ENCODE measurements around the gene CMKLR1.

Gene CMKLR1

GRCh38 chr12:108266131-108266530 lies 73.0 kb downstream of the CMKLR1 start:
- Histone ChIP-seq H2AFZ (ENCODE audit: low read length) (no peak overlapping the region), H3K4me3 (ENCODE audit: low read length) (no peak overlapping the region), H3K9me3 (replicated peaks; ENCODE audit: insufficient read depth, low read length) (no peaks in the 10 kb centered on the region), H3K9ac (ENCODE audit: low read length) (no peak overlapping the region), H3K36me3 (replicated peaks; ENCODE audit: insufficient read depth, low read length) (no peaks in the 10 kb centered on the region), H3K79me2 (ENCODE audit: low read length) (no peaks in the 10 kb centered on the region), H3F3A (ENCODE audit: insufficient read depth, low read length) (no peaks in the 10 kb centered on the region), H3K9me2 (replicated peaks; ENCODE audit: insufficient read depth, low read length) (no peaks in the 10 kb centered on the region), H3K4me1 (ENCODE audit: low read length) (no peaks in the 10 kb centered on the region), H3K4me2 (ENCODE audit: low read depth, low read length) (no peak overlapping the region), H3K27me3 (replicated peaks; ENCODE audit: insufficient read depth, low read length) (peaks cover 3% of the 10 kb centered on the region; the same call in 1 of the 2 replicates), H3K27ac (ENCODE audit: low read length) (no peak overlapping the region), H4K20me1 (ENCODE audit: insufficient read depth, low read length) (no peaks in the 10 kb centered on the region)
- TF ChIP-seq EZH2 (optimal IDR thresholded peaks at IDR 0.05; ENCODE audit: low read depth, low read length), result no peak
- TF ChIP-seq EZH2phosphoT487 (IDR thresholded peaks at IDR 0.05; ENCODE audit: low read length), result no peak
- TF ChIP-seq, protein P1, sequence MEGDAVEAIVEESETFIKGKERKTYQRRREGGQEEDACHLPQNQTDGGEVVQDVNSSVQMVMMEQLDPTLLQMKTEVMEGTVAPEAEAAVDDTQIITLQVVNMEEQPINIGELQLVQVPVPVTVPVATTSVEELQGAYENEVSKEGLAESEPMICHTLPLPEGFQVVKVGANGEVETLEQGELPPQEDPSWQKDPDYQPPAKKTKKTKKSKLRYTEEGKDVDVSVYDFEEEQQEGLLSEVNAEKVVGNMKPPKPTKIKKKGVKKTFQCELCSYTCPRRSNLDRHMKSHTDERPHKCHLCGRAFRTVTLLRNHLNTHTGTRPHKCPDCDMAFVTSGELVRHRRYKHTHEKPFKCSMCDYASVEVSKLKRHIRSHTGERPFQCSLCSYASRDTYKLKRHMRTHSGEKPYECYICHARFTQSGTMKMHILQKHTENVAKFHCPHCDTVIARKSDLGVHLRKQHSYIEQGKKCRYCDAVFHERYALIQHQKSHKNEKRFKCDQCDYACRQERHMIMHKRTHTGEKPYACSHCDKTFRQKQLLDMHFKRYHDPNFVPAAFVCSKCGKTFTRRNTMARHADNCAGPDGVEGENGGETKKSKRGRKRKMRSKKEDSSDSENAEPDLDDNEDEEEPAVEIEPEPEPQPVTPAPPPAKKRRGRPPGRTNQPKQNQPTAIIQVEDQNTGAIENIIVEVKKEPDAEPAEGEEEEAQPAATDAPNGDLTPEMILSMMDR (IDR thresholded peaks at IDR 0.05; ENCODE audit: low read length), result no peak
- no peak for DNase-seq

DNA sequence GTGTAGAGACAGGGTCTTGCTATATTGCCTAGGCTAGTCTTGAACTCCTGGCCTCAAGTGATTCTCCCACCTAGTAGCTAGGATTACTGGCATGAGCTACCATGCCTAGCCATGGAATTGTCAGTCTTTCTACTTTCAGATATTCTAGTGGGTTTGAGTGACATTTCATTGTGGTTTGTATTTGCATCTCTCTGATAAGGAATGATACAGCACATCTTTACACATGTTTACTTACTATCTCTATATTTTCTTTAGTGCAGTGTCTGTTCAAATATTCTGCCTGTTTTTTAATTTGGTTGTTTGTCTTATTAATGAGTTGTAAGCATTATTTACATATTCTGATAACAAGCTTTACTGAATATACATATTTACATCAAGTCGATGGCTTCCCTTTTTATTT lies 73.6 kb downstream of the CMKLR1 start:
- peaks cover 3% of the 10 kb centered on the region; the same call in 1 of the 2 replicates for H3K27me3 ChIP-seq (replicated peaks; ENCODE audit: insufficient read depth, low read length)

GRCh38 chr12:108260969-108261368 lies 78.1 kb downstream of the CMKLR1 start:
- H3K79me2 ChIP-seq (ENCODE audit: low read length), result no peaks in the 10 kb centered on the region
- peaks cover 3% of the 10 kb centered on the region; the same call in 1 of the 2 replicates for H3K27me3 ChIP-seq (replicated peaks; ENCODE audit: insufficient read depth, low read length)
- no peak overlapping the region for H3K9ac ChIP-seq (ENCODE audit: low read length)
- no peak overlapping the region for H2AFZ ChIP-seq (ENCODE audit: low read length)
- no peaks in the 10 kb centered on the region for H3K36me3 ChIP-seq (replicated peaks; ENCODE audit: insufficient read depth, low read length)
- DNase-seq, result no peak
- H3K4me3 ChIP-seq (ENCODE audit: low read length), result no peak overlapping the region
- no peak overlapping the region for H3K4me2 ChIP-seq (ENCODE audit: low read depth, low read length)
- no peak for TF ChIP-seq EZH2phosphoT487 (IDR thresholded peaks at IDR 0.05; ENCODE audit: low read length)
- TF ChIP-seq, protein P1 (IDR thresholded peaks at IDR 0.05; ENCODE audit: low read length), result no peak
- no peak for TF ChIP-seq EZH2 (optimal IDR thresholded peaks at IDR 0.05; ENCODE audit: low read depth, low read length)
- no peaks in the 10 kb centered on the region for H3K4me1 ChIP-seq (ENCODE audit: low read length)
- H3K27ac ChIP-seq (ENCODE audit: low read length), result no peak overlapping the region
- no peaks in the 10 kb centered on the region for H4K20me1 ChIP-seq (ENCODE audit: insufficient read depth, low read length)
- no peaks in the 10 kb centered on the region for H3K9me3 ChIP-seq (replicated peaks; ENCODE audit: insufficient read depth, low read length)
- H3K9me2 ChIP-seq (replicated peaks; ENCODE audit: insufficient read depth, low read length), result no peaks in the 10 kb centered on the region
- H3F3A ChIP-seq (ENCODE audit: insufficient read depth, low read length), result no peaks in the 10 kb centered on the region

More for the DNA sequence above, 73.6 kb downstream of the CMKLR1 start:
- Histone ChIP-seq H3K9me3 (replicated peaks; ENCODE audit: insufficient read depth, low read length) (no peaks in the 10 kb centered on the region), H3K4me1 (ENCODE audit: low read length) (no peaks in the 10 kb centered on the region), H3K4me2 (ENCODE audit: low read depth, low read length) (no peak overlapping the region), H3K4me3 (ENCODE audit: low read length) (no peak overlapping the region), H3F3A (ENCODE audit: insufficient read depth, low read length) (no peaks in the 10 kb centered on the region), H2AFZ (ENCODE audit: low read length) (no peak overlapping the region), H3K9me2 (replicated peaks; ENCODE audit: insufficient read depth, low read length) (no peaks in the 10 kb centered on the region), H3K27ac (ENCODE audit: low read length) (no peak overlapping the region), H4K20me1 (ENCODE audit: insufficient read depth, low read length) (no peaks in the 10 kb centered on the region), H3K9ac (ENCODE audit: low read length) (no peak overlapping the region), H3K79me2 (ENCODE audit: low read length) (no peaks in the 10 kb centered on the region), H3K36me3 (replicated peaks; ENCODE audit: insufficient read depth, low read length) (no peaks in the 10 kb centered on the region)
- TF ChIP-seq EZH2 (optimal IDR thresholded peaks at IDR 0.05; ENCODE audit: low read depth, low read length), result no peak
- TF ChIP-seq, protein P1 (IDR thresholded peaks at IDR 0.05; ENCODE audit: low read length), result no peak
- no peak for TF ChIP-seq EZH2phosphoT487 (IDR thresholded peaks at IDR 0.05; ENCODE audit: low read length)
- no peak for DNase-seq

Measured in MM.1S (cell line).